ENCODE data around the gene TRIOBP. TPM values are rescaled to one million over a fixed set of nuclear protein-coding genes. Genes with fewer than 3 reads are reported as not detected.

Gene TRIOBP
- total RNA-seq, 1 donor from 2014 or later, result 75.1 TPM

DNA sequence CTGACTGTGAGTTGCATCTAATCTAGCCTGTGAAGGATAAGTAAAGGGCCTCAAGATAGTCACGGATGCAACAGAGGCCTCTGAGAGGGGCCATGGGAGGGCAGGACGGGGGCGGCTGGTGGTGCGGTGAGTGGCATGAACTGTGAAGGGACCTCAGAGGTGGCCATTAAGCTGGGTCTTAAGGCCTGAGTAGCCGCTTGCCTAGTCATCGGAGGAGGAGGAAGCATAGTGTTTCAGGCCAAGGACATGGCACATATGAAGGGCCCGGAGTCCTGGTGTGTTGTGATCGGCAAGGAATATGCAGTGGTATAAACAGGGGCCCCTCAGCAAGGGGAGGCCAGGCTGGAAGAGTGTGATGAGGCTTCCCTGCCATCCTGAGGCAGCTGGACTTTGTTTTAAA, 51.8 kb downstream of the TRIOBP start:
- H3K4me3 ChIP-seq (ENCODE audit: low read depth, low read length), result peak overlapping the region; percentile 2
- TF ChIP-seq, protein P1, sequence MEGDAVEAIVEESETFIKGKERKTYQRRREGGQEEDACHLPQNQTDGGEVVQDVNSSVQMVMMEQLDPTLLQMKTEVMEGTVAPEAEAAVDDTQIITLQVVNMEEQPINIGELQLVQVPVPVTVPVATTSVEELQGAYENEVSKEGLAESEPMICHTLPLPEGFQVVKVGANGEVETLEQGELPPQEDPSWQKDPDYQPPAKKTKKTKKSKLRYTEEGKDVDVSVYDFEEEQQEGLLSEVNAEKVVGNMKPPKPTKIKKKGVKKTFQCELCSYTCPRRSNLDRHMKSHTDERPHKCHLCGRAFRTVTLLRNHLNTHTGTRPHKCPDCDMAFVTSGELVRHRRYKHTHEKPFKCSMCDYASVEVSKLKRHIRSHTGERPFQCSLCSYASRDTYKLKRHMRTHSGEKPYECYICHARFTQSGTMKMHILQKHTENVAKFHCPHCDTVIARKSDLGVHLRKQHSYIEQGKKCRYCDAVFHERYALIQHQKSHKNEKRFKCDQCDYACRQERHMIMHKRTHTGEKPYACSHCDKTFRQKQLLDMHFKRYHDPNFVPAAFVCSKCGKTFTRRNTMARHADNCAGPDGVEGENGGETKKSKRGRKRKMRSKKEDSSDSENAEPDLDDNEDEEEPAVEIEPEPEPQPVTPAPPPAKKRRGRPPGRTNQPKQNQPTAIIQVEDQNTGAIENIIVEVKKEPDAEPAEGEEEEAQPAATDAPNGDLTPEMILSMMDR (conservative IDR thresholded peaks at IDR 0.05; ENCODE audit: low read depth, low read length), result no peak
- DNase-seq (ENCODE audit: low read depth), result no peak

DNA sequence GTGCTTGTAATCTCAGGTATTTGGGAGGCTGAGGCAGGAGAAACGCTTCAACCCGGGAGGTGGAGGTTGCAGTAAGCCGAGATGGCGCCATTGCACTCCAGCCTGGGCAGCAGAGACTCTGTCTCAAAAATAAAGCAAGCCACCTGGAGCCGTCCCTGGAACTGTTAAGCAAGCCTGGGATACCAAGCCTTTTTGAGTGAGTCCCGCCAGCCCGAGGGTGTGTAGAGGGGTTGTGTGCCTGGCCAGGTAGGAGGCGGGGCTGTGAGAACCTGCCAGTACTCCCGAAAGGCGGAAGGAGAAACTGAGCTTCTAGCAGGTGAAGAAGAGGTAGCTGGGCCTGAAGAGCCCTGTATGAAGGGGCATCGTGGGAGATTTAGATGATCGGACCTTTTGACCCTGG, 52.4 kb downstream of the TRIOBP start:
- H3K4me3 ChIP-seq (ENCODE audit: low read depth, low read length), result no peak overlapping the region
- no peak for DNase-seq (ENCODE audit: low read depth)
- TF ChIP-seq, protein P1 (conservative IDR thresholded peaks at IDR 0.05; ENCODE audit: low read depth, low read length), result no peak

DNA sequence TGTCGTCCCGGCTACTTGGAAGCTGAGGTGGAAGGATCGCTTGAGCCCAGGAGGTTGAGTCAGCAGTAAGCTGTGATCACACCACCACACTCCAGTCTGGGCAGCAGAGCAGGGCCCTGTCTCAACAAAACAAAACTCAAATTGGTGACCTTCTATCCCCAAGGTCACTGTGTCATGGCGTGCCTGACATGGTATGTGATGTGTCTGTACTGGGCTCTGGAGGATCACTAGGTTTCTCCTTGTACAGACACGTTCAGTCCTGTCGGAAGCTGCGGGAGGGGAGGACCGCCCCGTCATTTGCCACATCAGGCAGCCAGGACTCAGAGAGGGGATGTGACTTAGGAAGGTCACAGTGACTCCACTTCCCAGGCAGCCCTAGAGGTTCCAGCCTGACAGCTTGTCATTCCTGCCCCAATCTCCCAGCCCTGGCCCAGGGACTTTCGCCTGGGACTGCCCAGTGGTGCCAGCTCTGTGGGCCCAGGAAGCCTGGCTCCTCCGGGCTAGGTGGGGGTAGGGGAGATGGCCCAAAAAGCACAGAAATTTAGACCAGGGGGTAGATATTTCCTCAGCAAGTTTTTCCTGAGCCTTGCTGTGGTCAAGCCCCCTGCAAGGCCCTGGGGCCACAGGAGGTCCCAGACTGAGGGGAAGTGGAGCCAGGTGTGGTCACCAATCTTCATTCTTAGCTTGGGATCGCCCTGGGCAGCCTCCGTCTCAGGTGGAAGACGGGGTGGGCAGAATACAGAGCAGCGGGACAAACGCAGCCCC, 53.2 kb downstream of the TRIOBP start:
- no peak for DNase-seq (ENCODE audit: low read depth)
- no peak overlapping the region for H3K4me3 ChIP-seq (ENCODE audit: low read depth, low read length)
- TF ChIP-seq, protein P1 (conservative IDR thresholded peaks at IDR 0.05; ENCODE audit: low read depth, low read length), result no peak

DNA sequence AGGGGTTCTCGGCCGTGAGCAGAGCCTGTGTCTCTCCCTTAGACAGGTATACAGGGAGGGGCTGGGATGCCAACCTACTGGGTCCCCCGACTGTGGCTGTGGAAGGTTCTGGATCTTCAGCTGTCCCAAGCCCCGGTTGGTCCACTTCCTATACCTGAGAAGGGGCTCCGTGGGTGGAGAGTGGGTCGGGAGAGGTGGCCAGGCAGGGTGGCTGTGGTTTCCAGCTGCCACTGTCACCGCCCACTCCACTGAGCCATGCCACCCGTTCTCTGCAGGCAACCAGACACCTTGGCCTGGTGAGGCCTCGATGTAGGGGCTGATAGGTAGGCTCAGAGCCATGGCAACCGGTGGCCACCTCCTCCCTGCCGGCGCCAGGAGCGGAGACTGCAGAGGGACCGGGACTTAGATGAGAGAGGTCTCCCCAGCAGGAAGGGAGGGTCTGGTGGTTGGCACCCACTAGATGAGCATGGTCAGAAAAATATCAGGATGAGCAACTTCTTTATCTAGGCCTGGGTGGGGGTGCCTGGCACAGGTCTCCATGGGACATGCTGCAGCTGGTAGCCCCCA, 53.8 kb downstream of the TRIOBP start:
- no peak overlapping the region for H3K4me3 ChIP-seq (ENCODE audit: low read depth, low read length)
- TF ChIP-seq, protein P1 (conservative IDR thresholded peaks at IDR 0.05; ENCODE audit: low read depth, low read length), result no peak
- DNase-seq (ENCODE audit: low read depth), result no peak

DNA sequence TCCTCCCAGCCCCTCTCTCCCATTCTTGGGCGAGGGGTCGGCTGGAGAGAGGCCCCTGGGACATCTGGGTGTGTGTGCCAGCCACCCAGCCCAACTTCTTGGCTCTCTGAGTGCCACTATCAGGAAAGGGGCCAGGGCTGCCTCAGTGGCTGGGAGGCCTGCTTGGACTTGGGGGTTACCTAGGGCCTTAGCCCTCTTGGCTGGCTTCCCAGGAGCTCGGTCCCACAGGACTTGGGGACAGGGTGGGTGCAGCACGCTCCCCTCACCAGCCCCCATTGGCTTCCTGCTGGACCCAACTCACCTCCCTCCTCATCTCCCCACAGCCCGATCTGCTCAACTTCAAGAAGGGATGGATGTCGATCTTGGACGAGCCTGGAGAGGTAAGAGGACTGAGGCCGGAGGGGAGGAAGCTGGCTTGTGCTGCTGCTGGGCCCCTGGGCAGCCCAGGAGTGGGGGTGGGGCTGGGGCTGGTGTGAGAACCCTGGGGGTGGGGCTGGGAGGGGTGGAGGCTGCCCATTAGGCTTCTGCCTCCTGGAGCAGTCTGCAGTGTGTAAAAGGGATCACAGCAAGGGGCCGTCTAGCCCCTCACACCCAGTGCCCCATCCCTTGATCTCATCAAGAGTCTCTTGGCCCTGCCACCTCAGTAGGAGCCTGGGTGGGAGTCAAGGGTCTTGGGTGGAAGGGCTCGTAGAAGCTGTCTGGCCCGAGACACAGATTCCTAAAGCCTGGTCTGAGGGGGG, 54.8 kb downstream of the TRIOBP start:
- TF ChIP-seq, protein P1 (conservative IDR thresholded peaks at IDR 0.05; ENCODE audit: low read depth, low read length), result no peak
- no peak for DNase-seq (ENCODE audit: low read depth)
- no peak overlapping the region for H3K4me3 ChIP-seq (ENCODE audit: low read depth, low read length)

DNA sequence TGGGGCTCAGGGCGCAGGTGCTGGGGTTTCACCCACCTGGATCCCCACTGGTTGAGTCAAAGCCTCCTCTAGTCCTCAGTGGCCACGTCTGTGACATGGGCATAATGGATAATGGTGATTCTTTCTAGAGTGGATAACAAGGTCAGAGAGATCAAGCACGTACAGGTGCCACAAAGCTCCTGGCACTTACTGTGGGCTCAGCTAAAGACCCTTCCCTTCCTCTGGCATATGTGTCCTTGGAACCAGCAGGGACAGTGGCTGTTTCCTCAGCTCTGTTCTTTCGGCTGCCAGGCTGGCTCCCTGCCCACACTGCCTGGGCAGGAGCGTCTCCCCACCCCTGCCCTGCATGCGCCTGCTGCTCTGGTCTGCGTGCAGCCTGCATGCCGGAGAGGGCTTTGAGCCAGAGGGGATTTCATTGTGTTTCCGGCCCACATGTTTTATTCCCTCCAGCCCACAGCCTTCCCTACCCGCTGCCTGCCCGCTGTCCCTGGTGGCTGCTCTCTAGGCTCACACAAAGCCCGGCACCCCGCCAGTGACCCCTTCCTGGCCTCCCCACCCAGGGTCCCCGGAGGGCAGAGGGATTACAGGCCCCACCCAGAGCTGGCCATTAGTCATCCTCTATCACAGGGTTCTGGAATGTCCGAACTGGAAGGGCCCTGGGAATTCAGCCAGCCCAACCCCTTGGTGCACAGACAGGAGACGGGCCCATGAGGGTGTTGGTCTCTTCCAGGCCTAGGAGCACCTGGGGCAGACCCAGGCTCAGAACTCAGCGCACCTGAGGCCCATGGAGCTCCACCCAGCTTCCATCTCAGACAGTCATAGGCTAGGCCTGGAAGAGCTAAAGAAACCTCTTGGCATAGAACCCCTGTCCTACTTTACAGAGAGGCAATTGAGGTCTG, 55.6 kb downstream of the TRIOBP start:
- DNase-seq (ENCODE audit: low read depth), result peak; percentile 60
- TF ChIP-seq, protein P1 (conservative IDR thresholded peaks at IDR 0.05; ENCODE audit: low read depth, low read length), result peak; percentile 13
- no peak overlapping the region for H3K4me3 ChIP-seq (ENCODE audit: low read depth, low read length)

Measured in epithelial cell of proximal tubule (primary cell).